Renal cortical epithelial cell (primary cell): ENCODE results near the gene TUBD1. TPM values are rescaled to one million over a fixed set of nuclear protein-coding genes. Genes with fewer than 3 reads are reported as not detected.
A peak's percentile ranks its signal among the peaks of the same experiment; 100 is the strongest.
"Not testable (repeated sequence)": the region's sequence is repeated elsewhere in the genome, so short reads cannot be mapped to it uniquely, and the experiment has no call there.

Experiments used
- DNase-seq: peaks from one replicate; pipeline ENCODE4 v3.0.0-alpha.2; 2011; ENCODE audit warnings: low read depth
- total RNA-seq: library from RNA; depleted of rRNA; stranded (reverse); fragments of >200 nt; gene quantifications from 2 replicates; pipeline ENCODE4 v1.2.3, GENCODE V29; 2014

TUBD1 gene
- total RNA-seq, 1 donor from 2014 or later, result 14.5 TPM

DNA sequence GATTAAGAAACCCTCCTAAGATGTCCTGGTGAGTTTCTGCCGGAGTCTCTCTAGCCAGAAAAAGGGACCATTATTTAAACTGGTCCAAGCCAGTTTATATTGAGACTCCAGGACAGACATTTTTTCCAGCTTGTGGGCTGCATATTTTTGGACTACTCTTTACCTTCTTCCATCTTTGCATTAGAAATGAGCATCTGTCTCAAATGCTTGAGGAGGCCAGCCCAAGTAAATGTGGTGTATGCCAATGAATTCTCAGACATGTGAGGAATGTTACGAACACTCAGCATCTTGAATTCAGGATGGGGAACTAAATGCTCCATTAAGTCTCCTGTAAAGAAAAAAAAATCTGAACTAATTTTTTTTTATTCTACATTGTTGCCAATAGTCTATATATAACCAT is 18.4 kb downstream of the TUBD1 start:
- no peak for DNase-seq

DNA sequence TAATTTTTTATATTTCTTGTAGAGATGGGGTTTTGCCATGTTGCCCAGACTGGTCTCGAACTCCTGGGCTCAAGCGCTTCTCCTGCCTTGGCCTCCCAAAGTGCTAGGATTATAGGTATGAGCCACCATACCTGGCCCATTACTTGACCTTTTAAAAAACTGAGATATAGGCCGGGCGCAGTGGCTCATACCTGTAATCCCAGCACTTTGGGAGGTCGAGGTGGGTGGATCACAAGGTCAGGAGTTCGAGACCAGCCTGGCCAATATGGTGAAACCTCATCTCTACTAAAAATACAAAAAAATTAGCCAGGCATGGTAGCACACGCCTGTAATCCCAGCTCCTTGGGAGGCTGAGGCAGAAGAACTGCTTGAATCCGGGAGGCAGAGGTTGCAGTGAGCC is 19.3 kb downstream of the TUBD1 start:
- not testable (repeated sequence) for DNase-seq

DNA sequence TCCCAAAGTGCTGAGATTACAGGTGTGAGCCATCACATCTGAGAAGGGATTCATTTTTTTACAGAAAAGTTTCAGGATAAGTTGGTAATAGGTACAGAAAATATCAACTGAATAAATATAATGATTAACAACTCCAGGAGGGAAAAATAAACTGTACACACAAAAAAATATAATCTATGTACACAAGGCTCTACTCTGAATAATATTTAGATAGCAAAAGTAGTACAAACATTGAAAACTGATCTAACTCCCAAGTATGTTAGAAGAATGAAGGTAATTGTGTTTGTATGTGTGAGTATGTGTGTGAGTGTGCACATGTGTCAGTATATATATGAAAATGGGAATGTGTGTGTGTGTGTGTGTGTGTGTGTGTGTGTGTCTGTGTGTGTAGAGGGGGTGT is 20.4 kb downstream of the TUBD1 start:
- no peak for DNase-seq

DNA sequence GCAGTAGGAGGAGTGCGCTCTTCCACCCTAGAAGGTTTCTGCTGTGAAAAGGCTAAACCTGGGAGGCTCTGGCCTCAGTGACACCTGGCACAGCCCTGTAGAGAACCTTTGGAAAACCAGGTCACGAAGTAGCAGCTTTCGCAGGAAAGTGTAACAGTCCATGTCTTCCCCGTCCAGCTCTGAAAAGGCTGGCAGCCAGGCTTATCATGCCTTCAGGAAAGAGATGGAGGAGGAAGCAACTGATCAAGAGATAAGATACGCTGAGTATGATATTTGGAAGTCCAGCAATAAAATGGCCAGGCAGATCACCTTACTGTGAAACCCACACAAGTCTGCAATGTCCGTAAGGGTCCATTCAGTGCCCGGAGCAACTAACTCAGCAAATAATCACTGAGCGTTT is 22.3 kb downstream of the TUBD1 start:
- no peak for DNase-seq

DNA sequence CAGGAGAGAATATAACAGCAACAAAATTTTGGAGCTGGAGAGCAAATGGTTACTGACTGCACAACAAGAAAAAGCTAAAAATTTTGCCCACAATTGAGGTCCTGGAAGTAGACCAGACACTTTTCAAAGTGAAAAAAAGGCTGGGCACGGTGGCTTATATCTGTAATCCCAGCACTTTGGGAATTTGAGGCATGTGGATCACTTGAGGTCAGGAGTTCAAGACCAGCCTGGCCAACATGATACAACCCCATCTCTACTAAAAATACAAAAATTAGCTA is 22.9 kb downstream of the TUBD1 start:
- DNase-seq, result no peak

DNA sequence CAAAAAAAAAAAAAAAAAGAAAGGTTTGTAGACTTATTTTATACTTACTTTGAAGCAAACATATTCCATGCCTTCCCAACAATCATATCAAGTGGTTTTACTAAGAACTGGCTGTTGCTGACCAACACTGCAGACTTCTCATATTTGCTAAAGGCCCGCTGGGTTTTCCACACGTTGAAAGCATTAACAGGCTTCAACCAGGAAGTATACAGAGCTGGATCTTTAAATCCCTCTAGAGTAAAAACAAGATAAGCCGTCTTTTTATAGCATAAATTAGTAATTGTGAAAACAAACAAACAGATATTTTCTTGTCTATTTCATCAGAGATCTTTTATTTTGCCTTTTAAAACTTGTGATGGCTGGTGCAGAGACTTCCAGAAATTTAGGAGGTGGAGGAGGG is 29.1 kb downstream of the TUBD1 start:
- no peak for DNase-seq

DNA sequence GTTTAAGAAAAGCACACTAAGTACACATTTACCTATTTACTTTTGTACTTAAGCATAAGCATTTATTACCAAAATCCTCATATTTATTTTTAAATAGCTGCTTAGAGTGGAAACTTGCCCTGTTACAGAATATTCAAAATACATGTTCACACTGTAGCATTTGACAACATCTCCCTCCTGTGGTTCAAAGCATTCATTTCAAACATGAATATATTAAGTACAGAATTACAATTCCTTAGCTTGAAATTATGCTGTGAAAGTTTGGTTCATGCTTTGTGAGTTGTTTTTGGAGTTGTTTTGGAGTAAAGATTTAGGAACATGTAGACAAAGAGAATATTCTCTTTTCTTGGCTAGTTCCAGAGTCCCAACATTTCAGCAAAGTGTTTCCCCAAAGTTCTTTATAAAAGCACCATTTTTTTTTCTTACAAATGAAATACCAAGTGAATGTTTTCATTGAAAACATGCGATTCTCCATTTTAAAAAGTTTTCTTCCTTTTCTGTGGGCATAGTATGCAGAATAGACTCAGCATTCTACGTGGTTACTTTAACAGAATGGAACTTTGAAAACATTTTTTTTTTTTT is 33.2 kb downstream of the TUBD1 start:
- DNase-seq, result peak; percentile 78

- no peak for DNase-seq
Observed at GRCh38 chr17:59858932-59859331, 33.8 kb downstream of the TUBD1 start.

- no peak for DNase-seq
Observed at GRCh38 chr17:59858167-59858816, 34.5 kb downstream of the TUBD1 start.

DNA sequence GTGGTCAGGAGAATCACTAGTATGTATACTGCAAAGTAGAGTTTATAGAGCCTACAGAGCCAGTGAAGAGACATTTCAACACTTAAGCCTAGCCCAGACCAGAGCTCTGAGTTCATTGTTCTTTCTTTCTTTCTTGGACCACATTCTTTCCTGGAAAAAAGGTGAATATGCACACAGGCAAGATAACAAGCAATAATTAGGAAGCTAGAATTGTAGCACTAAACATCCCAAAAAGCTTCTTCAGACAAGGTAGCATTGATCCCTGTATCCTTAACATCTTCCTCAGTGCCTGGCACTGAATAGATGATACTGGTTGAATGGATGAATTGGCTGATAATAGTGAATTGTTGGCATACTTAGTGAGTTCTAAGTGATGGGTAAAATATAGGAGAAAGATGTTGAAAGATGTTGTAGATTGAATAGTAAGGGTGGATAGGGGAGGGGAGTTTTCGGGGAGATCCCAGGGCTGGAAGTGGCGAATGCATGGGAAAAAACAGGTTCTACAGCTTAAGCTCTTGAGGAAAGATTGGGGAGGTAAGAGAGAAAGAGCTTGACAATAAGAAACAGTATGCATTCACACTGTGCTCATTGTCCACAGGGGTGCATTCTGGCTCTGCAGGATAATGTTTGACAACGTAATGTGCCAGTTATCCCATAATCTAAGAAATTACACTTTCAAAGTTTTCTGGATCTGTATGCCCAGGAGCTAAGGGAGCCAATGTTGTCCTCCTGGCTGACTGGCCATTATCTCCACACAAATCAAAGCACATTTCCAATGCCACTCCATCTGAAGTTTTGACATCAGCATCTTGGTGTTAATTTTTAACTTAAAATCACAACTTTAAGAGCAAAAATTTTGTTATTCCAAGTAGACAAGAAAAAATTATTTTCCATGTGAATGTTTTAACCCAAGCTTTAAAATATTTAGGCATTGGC is 35.6 kb downstream of the TUBD1 start:
- DNase-seq, result no peak

GRCh38 chr17:59853919-59854729 is 38.6 kb downstream of the TUBD1 start:
- DNase-seq, result not testable (repeated sequence)

DNA sequence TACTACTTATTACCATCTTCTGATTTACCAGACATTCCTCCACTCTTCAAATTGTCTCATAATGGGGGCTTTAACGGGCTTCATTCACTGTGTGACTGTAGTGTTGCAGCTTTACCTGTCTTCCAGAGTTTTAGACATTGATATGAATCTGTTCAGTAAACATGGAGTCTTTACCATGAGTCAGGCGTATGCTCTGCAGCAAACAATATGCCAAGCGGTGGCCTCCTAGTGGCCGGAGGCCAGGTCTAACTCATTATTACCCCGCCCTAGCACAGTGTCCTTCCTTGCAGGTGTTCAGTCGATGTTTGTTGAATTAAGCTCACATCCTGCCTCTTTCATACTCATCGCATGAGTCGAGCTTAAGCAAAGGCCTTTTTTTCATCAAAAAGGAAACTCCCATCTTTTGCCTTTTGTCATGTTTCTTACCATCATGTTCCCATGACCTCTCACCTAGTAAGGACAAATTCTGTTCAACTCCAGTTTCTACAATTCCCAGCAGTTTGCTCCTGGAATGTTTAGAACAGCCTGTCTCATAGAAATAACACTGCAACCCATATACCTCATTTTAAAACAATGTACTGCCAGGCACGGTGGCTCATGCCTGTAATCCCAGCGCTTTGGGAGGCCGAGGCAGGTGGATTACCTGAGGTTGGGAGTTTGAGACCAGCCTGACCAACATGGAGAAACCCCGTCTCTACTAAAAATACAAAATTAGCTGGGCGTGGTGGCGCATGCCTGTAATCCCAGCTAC is 39.4 kb downstream of the TUBD1 start:
- peak; percentile 94 for DNase-seq

DNA sequence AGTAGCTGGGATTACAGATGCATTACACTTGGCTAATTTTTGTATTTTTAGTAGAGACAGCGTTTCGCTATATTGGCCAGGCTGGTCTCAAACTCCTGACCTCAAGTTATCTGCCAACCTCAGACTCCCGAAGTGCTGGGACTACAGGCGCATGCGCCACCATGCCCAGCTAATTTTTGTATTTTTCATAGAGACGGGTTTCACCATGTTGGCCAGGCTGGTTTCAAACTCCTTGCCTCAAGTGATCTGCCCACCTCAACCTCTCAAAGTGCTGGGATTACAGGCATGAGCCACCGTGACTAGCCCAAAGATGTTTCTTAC is 39.9 kb downstream of the TUBD1 start:
- not testable (repeated sequence) for DNase-seq

GRCh38 chr17:59851439-59852375 is 41.0 kb downstream of the TUBD1 start:
- peak; percentile 87 for DNase-seq

GRCh38 chr17:59850311-59850710 is 42.4 kb downstream of the TUBD1 start:
- not testable (repeated sequence) for DNase-seq

DNA sequence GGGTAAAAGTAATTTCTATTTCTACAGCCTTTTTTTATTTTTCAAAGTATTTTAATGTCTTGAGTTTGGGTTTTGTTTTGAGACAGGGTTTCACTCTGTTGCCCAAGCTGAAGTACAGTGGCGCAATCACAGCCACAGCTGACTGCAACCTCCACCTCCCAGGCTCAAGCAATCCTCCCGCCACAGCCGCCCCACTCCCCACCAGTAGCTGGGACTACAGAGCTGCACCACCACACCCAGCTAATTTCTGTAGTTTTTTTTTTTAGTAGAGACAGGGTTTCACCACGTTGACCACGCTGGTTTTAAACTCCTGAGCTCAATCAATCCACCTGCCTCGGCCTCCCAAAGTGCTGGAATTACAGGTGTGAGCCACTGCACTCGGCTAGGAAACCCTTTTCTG is 44.0 kb downstream of the TUBD1 start:
- peak; percentile 93 for DNase-seq

DNA sequence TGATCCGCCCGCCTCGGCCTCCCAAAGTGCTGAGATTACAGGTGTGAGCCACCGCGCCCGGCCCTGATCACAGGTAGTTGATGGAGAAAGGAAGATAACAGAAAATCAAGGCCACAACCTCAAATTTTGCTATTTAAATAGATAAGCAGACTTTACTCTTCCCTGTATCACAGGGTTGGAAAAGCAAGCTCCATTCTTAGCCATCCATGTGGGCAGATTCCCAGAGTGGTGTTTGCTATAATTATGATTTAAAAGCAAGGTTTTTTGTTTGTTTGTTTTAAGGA is 44.4 kb downstream of the TUBD1 start:
- DNase-seq, result no peak

GRCh38 chr17:59846394-59847165 is 46.2 kb downstream of the TUBD1 start:
- DNase-seq, result peak; percentile 99

GRCh38 chr17:59845595-59846393 is 46.9 kb downstream of the TUBD1 start:
- DNase-seq, result peak; percentile 98
